Neutrophil (primary cell): ENCODE data around the gene ATP2B1.

Experiments used
- H3K27ac ChIP-seq: fragments of 200-600 bp; sonication (generic); 2 replicates; pipeline ENCODE4 v1.5.1; 2016; ENCODE audit warnings: mild to moderate bottlenecking, moderate library complexity
- H3K27me3 ChIP-seq: fragments of 200-600 bp; sonication (generic); 2 replicates; pipeline ENCODE4 v1.6.0; 2016; ENCODE audit warnings: mild to moderate bottlenecking
- H3K36me3 ChIP-seq: fragments of 200-600 bp; sonication (generic); 2 replicates; pipeline ENCODE4 v1.5.1; 2017
- H3K4me1 ChIP-seq, 2 experiments: fragments of 200-600 bp in 1 of 2; sonication (generic) in 1 of 2; 1 replicate in 1 of 2; 2 replicates in 1 of 2; pipeline versions ENCODE4 v1.5.1 to v1.6.1; 2013 to 2016; ENCODE audit warnings: low read depth in 1 of 2, low read length in 1 of 2, mild to moderate bottlenecking in 1 of 2, moderate library complexity in 1 of 2; ENCODE audit not compliant: control insufficient read depth in 1 of 2, insufficient read depth in 1 of 2
- H3K4me3 ChIP-seq, 2 experiments: fragments of 200-600 bp in 1 of 2; sonication (generic) in 1 of 2; 1 replicate in 1 of 2; 2 replicates in 1 of 2; pipeline ENCODE4 v1.5.1; 2013 to 2016; ENCODE audit warnings: low read depth in 1 of 2, low read length in 1 of 2, mild to moderate bottlenecking in 1 of 2, moderate library complexity in 1 of 2
- H3K9me3 ChIP-seq: fragments of 200-600 bp; sonication (generic); 2 replicates; pipeline ENCODE4 v1.5.1; 2016
- TF ChIP-seq, protein P1 (sequence below): fragments of 200-600 bp; sonication (generic); IDR thresholded peaks from 2 replicates; pipeline ENCODE4 v1.5.1; 2016; ENCODE audit warnings: antibody characterized with exemption

Gene ATP2B1

DNA sequence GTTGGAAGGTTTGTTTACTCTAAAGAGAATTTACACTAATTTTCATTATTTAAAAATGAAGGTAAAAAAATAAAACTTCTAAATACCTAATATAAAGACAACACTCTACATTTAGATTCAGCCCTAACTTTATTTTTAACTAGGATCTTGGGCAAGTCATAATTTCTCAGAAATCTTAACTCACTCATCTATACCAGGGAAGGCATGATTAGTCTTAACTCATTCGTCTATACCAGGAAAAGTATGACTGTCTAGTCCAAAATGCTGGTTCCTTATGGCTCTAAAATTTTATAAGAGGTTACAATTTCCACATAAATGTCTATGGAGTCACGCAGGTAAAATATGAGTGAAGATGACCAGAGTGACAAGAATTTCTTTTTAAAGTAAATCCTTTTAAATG, 130.1 kb downstream of the ATP2B1 start:
- Histone ChIP-seq H3K4me1 (no peaks in the 10 kb centered on the region), H3K9me3 (no peaks in the 10 kb centered on the region), H3K27me3 (no peaks in the 10 kb centered on the region), H3K27ac (no peak overlapping the region), H3K4me3 (no peak overlapping the region), H3K36me3 (no peaks in the 10 kb centered on the region)
- TF ChIP-seq, protein P1, sequence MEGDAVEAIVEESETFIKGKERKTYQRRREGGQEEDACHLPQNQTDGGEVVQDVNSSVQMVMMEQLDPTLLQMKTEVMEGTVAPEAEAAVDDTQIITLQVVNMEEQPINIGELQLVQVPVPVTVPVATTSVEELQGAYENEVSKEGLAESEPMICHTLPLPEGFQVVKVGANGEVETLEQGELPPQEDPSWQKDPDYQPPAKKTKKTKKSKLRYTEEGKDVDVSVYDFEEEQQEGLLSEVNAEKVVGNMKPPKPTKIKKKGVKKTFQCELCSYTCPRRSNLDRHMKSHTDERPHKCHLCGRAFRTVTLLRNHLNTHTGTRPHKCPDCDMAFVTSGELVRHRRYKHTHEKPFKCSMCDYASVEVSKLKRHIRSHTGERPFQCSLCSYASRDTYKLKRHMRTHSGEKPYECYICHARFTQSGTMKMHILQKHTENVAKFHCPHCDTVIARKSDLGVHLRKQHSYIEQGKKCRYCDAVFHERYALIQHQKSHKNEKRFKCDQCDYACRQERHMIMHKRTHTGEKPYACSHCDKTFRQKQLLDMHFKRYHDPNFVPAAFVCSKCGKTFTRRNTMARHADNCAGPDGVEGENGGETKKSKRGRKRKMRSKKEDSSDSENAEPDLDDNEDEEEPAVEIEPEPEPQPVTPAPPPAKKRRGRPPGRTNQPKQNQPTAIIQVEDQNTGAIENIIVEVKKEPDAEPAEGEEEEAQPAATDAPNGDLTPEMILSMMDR = no peak

DNA sequence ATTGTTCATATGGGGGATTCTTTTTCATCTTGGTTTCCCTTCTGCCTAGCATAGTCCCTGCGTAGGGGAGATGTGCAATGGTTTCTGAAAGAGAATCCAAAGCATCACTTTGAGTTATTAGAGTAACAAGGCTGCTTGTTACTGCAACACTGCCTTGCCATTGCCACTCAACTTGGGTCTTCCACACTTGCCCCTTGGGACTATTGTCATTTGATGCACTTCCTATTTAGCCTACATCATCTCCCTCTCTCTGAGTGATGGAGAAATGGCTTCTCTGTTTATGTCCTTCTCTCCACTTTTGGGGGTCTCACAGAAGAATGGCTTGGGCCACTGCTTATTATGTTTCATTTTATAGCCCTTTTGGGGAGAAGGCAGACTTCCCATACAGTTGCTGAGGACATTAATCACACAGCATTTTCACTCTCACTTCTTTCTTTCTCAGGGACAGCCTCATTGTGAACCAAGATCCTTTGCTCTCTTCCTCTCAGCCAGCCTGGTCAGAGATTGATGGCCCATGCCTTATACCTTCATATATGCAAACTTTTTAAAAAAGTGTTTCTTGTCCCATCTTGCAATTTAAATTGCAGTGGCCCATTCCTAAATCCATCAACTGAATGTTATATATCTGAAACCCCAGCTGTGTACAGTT, 131.9 kb downstream of the ATP2B1 start:
- Histone ChIP-seq H3K9me3 (no peaks in the 10 kb centered on the region), H3K4me1 (no peaks in the 10 kb centered on the region), H3K4me3 (no peak overlapping the region), H3K36me3 (no peaks in the 10 kb centered on the region), H3K27ac (no peak overlapping the region), H3K27me3 (no peaks in the 10 kb centered on the region)
- TF ChIP-seq, protein P1 = no peak

DNA sequence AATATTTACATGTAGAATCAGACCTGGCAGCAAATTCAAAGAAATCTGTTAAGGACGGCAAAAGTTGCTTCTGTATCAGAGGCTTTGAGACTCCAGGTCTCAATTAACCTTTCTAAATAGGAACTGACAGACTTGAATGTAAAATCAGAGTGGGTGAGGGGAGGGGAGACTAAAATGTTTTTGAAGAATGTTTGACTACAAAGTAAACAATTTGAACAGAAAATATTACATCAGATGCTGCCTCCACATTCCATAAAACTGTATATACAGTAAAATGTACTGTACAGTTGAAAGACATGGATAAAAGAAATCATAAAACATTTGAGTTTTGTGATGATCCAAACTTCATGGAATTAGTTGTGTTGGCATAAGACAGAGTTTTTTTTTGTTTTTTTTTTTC, 133.3 kb downstream of the ATP2B1 start:
- no peaks in the 10 kb centered on the region for H3K4me1 ChIP-seq

DNA sequence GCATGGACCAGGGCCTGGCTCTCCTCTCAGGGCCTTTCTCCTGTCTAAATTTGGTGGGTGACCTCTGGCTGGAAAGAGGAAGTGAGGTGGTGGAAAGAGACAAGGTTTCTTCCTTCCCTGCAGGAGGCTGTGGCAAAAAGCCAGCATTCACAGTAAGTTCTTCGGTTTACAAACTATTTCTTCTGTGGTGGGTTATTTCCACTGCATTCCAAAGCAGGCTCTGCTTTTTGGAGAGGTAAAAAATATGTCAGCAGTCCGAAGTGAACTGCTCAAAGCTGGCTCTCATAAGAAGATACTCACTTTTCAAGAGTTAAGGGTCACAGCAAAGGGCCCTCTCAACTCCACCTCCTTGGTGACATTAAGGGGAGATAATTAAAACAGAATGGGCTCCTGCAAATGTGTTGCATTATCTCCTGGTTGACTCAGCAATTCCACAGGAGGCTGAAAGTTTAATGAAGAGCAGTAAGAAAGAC, 133.9 kb downstream of the ATP2B1 start:
- Histone ChIP-seq H3K4me3 (no peak overlapping the region), H3K4me1 (no peaks in the 10 kb centered on the region), H3K36me3 (no peaks in the 10 kb centered on the region), H3K27ac (no peak overlapping the region), H3K9me3 (no peaks in the 10 kb centered on the region), H3K27me3 (no peaks in the 10 kb centered on the region)
- TF ChIP-seq, protein P1 = no peak

More for the DNA sequence above, 133.3 kb downstream of the ATP2B1 start:
- Histone ChIP-seq H3K27ac (no peak overlapping the region), H3K27me3 (no peaks in the 10 kb centered on the region), H3K36me3 (no peaks in the 10 kb centered on the region), H3K9me3 (no peaks in the 10 kb centered on the region), H3K4me3 (no peak overlapping the region)
- TF ChIP-seq, protein P1 = no peak

DNA sequence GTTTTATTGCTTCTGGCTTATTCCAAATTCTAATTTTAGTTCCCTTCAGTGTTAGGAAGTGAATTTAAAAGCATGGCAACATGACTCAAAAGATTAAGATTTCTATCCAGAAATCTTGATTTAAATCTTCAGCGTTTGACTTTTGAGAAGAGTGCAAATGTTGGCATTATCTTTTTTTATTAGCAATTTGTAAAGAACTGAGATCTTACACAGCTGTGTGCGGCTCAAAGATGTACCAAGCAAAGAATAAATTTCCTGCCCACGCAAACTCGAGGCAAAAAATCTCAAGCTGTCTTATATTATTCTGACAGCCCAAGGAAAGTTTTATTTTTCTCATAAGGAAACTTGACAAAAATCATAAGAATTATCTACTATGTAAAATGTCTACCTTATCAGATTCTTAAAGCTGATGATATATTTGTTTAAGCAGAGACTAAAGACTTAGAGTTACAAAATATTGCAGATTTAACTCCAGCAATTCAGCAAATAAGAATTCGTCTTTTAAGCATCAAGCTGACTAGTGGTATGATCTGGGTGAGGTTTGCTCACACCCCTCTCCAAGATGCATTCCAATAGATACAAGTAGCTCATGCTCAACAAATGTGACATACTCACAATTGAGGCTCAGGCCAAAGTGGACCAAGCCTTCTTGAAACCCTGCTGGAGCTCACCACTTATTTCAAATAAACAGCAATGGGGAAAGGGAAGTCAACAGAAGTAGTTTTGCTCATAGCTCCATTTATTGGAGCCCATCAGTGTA, 135.4 kb downstream of the ATP2B1 start:
- TF ChIP-seq, protein P1 = no peak
- H3K36me3 ChIP-seq = no peaks in the 10 kb centered on the region
- no peaks in the 10 kb centered on the region for H3K4me1 ChIP-seq
- no peaks in the 10 kb centered on the region for H3K9me3 ChIP-seq
- H3K27me3 ChIP-seq = no peaks in the 10 kb centered on the region
- no peak overlapping the region for H3K4me3 ChIP-seq
- no peak overlapping the region for H3K27ac ChIP-seq
